Measurements from ENCODE around the gene ZFR.

DNA sequence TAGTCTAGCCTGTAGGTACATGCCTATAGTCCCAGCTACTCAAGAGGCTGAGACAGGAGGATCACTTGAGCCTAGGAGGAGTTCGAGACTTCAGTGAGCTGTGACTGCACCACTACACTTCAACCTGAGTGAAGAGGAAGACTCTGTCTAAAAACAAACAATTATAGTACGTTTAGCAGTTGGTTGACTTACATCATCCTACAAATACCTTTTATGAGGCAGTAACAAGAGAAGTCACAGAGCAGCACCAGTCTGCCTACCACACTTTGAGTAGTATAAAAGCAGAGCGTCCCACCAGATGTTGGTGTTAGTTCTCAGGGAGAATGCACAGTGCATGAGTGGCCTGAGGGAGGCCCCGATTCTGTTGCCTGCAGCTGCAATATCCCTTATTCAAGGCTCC is 16.1 kb downstream of the ZFR start:
- TF ChIP-seq, protein P1, sequence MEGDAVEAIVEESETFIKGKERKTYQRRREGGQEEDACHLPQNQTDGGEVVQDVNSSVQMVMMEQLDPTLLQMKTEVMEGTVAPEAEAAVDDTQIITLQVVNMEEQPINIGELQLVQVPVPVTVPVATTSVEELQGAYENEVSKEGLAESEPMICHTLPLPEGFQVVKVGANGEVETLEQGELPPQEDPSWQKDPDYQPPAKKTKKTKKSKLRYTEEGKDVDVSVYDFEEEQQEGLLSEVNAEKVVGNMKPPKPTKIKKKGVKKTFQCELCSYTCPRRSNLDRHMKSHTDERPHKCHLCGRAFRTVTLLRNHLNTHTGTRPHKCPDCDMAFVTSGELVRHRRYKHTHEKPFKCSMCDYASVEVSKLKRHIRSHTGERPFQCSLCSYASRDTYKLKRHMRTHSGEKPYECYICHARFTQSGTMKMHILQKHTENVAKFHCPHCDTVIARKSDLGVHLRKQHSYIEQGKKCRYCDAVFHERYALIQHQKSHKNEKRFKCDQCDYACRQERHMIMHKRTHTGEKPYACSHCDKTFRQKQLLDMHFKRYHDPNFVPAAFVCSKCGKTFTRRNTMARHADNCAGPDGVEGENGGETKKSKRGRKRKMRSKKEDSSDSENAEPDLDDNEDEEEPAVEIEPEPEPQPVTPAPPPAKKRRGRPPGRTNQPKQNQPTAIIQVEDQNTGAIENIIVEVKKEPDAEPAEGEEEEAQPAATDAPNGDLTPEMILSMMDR (IDR thresholded peaks at IDR 0.05) = no peak
- no peak for TF ChIP-seq POLR2A (IDR thresholded peaks at IDR 0.05)

Data from lower leg skin (tissue), 3 donors.